SK-N-DZ (cell line): ENCODE measurements around the gene FMOD.
"Not testable (repeated sequence)": the region's sequence is repeated elsewhere in the genome, so short reads cannot be mapped to it uniquely, and the experiment has no call there.

Source experiments
- DNase-seq: peaks from one replicate; pipeline ENCODE4 v3.0.0-alpha.2; 2015; ENCODE audit warnings: low spot score

Gene FMOD

GRCh38 chr1:203326830-203327683, 23.9 kb downstream of the FMOD start:
- peak; percentile 92 for DNase-seq

DNA sequence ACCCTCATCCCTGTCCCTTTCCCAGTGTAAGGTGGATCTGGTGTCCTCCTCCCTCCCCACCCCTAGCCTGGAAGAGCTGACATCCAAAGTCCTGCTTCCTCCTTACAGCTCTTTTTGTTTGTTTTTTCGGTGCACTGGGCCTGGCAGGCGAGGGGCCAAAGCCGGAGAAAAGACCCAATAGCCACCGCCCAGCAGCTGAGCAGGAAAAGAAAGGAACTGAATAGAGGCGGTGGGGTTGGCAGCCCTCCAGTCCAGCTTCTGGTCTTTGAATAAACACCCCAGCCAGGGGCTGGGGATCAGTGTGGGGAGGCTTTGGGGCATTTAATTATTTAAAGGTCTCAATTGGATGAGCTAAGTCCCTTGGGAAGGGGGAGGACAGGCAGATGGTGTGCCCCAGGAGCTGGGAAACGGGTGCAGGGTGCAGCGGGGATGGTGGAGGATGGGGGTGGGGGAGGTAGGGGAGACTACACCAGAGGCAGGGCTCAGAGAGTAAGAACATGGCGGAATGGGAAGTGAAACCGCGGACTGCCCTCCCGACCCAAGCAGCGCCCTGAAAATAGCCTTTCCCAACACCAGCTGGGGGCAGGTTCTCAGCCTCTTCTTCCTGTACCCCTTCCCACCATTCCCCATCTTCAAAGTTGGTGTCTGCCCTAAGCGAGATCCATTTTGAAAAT, 25.4 kb downstream of the FMOD start:
- no peak for DNase-seq

- DNase-seq, result no peak
Observed at GRCh38 chr1:203325026-203325417, 25.9 kb downstream of the FMOD start.

- DNase-seq, result no peak
Observed at GRCh38 chr1:203324105-203325025, 26.6 kb downstream of the FMOD start.

GRCh38 chr1:203323587-203323986, 27.3 kb downstream of the FMOD start:
- no peak for DNase-seq

GRCh38 chr1:203322500-203323179, 28.3 kb downstream of the FMOD start:
- DNase-seq, result no peak

GRCh38 chr1:203321273-203322052, 29.5 kb downstream of the FMOD start:
- no peak for DNase-seq

DNA sequence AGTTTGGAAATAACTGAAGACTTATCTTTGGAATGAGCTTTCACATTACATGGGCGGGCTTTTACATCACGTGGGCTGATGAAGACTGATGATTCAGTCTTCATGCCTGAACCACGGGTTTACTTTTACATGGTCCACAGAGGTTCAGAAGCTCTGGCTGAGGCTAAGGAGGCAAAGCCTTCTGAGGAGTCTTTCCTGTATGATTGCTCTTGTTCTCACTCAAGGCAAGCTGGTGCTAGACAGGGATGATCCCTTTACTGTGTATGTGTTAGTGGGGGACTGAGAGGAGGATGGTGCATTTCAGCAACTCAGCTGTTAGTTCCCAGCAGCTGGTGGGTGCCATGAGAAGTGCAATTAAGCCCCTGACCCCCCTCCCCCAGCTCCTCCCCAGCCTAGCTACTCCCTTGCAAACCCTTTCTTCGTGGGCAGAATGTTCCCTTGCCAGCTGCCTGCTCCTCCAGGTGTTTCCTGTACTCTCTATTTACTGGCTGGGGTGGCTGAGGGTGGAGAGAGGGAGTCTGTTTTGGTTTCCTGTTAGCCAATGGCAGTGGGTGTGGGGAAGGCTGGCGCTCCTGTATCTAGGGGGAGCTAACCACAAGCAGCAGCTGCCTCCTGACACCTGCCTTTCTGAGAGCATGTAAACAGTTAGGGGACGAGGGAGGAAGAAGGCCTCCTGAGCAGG, 30.2 kb downstream of the FMOD start:
- DNase-seq, result peak; percentile 31

DNA sequence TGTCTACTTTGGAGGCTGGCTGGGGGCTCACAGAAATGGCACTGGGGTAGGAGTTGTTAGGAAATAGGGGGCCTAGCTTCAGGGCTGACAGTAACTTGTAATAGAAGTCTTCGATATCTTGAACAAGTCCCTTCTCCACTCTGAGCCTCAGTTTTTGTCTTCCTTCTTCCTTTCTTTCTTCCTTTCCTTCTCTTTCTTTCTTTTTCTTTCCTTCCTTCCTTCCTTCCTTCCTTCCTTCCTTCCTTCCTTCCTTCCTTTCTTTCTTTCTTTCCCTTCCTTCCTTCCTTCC, 32.7 kb downstream of the FMOD start:
- no peak for DNase-seq

GRCh38 chr1:203317429-203318228, 33.3 kb downstream of the FMOD start:
- DNase-seq, result no peak

DNA sequence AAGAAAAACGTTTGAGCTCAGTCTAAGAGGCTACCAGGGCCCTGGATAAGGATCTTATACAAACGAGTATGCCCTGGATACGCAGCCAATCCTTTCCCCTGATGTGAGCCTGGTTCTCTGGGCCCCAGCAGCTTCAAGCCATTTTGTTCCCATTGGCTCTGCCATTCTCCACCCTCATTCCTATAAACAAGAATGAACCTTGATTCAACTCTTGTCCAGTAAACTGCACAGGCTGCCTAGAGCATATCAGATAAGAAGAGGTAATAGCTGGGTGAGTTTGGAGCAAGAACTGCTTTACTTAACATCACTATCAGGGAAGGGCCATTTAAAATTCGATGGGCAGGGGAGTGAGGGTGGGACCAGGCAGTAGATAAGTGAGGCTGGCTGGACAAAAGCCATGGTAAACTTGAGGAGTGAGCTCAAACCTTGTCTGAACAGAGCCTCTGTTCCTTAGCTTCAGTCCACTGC, 34.3 kb downstream of the FMOD start:
- DNase-seq, result peak; percentile 22

GRCh38 chr1:203314025-203314759, 36.7 kb downstream of the FMOD start:
- not testable (repeated sequence) for DNase-seq

DNA sequence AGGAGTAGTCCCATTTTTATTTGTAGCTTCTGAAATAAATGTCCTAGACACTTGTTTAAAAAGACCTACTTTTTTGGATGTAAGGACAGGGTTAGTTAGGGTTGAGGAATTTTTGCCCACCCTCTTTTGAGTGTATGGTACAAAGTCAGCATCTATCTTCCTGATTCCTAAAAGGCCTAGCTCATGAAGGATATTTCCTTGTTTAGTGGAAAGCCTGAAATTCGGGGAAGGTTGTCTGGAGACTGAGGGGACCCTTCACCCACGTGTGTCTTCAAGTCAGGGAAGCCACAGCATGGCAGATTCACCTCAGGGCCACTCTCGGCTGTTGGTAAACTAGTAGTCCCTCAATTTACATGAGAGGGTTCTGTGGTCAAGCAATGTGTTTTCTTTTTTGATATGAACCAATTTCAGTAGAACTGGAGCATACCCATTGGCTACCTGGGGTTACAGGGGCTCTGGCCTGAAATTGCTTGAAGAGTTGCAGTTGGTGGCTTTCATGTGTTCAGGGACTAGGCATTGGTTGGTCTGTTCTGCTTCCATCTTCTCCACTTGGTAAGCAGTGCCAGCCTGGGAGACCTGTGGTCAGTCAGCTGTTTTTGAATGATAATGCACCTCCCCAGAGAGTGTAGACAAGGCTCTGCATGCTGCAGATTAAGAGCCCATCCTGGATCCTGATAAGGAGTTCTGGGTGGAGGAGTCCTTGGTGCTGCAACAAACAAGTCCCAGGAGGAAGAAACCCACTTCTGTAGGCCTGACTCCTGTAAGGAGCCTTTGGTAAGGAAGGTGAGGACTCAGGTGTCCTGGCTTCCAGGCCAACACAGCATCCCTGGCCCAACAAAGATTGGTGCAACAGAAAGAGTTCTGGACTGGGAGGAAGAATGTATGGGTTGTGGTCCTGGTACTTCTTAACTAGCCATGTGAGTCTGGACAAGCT, 39.3 kb downstream of the FMOD start:
- DNase-seq, result no peak

- DNase-seq, result no peak
Observed at GRCh38 chr1:203308923-203309331, 42.0 kb downstream of the FMOD start.

GRCh38 chr1:203308328-203308922, 42.5 kb downstream of the FMOD start:
- DNase-seq, result no peak

GRCh38 chr1:203307641-203308126, 43.2 kb downstream of the FMOD start:
- DNase-seq, result no peak
